Ishikawa (cell line): ENCODE measurements around the gene MINPP1.

Experiments used
- CEBPB ChIP-seq: IDR thresholded peaks from 2 replicates; pipeline ENCODE4 v1.6.1; 2012
- CREB1 ChIP-seq: IDR thresholded peaks from 2 replicates; pipeline ENCODE4 v1.6.1; 2012; ENCODE audit warnings: low read depth
- EGR1 ChIP-seq: IDR thresholded peaks from 2 replicates; pipeline ENCODE4 v1.6.1; 2012
- EP300 ChIP-seq: IDR thresholded peaks from 2 replicates; pipeline ENCODE4 v1.6.1; 2012; ENCODE audit warnings: borderline replicate concordance
- FOXM1 ChIP-seq: IDR thresholded peaks from 2 replicates; pipeline ENCODE4 v1.6.1; 2012; ENCODE audit warnings: low read depth, borderline replicate concordance
- MAX ChIP-seq: IDR thresholded peaks from 2 replicates; pipeline ENCODE4 v1.6.1; 2012
- NFIC ChIP-seq: IDR thresholded peaks from 2 replicates; pipeline ENCODE4 v1.6.1; 2012
- RAD21 ChIP-seq: IDR thresholded peaks from 2 replicates; pipeline ENCODE4 v1.6.1; 2012; ENCODE audit warnings: low read depth
- TAF1 ChIP-seq: IDR thresholded peaks from 2 replicates; pipeline ENCODE4 v1.6.1; 2012; ENCODE audit warnings: low read depth, mild to moderate bottlenecking
- TCF12 ChIP-seq: IDR thresholded peaks from 2 replicates; pipeline ENCODE4 v1.6.1; 2012; ENCODE audit warnings: low read depth
- USF1 ChIP-seq: IDR thresholded peaks from 2 replicates; pipeline ENCODE4 v1.6.1; 2012
- YY1 ChIP-seq: IDR thresholded peaks from 2 replicates; pipeline ENCODE4 v1.6.1; 2012; ENCODE audit warnings: low read depth
- TF ChIP-seq, protein P1 (sequence below): IDR thresholded peaks from 2 replicates; pipeline ENCODE4 v1.6.1; 2012; ENCODE audit warnings: low read depth, mild to moderate bottlenecking

GRCh38 chr10:87594864-87595263 lies 90.2 kb downstream of the MINPP1 start:
- TF ChIP-seq CREB1 (no peak), MAX (no peak), RAD21 (no peak), YY1 (no peak), CEBPB (no peak), EGR1 (no peak), EP300 (no peak), NFIC (no peak), FOXM1 (no peak), USF1 (no peak), TCF12 (no peak), TAF1 (no peak)
- TF ChIP-seq, protein P1, sequence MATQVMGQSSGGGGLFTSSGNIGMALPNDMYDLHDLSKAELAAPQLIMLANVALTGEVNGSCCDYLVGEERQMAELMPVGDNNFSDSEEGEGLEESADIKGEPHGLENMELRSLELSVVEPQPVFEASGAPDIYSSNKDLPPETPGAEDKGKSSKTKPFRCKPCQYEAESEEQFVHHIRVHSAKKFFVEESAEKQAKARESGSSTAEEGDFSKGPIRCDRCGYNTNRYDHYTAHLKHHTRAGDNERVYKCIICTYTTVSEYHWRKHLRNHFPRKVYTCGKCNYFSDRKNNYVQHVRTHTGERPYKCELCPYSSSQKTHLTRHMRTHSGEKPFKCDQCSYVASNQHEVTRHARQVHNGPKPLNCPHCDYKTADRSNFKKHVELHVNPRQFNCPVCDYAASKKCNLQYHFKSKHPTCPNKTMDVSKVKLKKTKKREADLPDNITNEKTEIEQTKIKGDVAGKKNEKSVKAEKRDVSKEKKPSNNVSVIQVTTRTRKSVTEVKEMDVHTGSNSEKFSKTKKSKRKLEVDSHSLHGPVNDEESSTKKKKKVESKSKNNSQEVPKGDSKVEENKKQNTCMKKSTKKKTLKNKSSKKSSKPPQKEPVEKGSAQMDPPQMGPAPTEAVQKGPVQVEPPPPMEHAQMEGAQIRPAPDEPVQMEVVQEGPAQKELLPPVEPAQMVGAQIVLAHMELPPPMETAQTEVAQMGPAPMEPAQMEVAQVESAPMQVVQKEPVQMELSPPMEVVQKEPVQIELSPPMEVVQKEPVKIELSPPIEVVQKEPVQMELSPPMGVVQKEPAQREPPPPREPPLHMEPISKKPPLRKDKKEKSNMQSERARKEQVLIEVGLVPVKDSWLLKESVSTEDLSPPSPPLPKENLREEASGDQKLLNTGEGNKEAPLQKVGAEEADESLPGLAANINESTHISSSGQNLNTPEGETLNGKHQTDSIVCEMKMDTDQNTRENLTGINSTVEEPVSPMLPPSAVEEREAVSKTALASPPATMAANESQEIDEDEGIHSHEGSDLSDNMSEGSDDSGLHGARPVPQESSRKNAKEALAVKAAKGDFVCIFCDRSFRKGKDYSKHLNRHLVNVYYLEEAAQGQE = no peak
